Activated T-cell treated with anti-CD3 and anti-CD28 coated beads, Interleukin-2, amount 50 U/mL, for 4 hours (primary cell): Measurements from ENCODE around the gene UBP1. TPM values are rescaled to one million over a fixed set of nuclear protein-coding genes. Genes with fewer than 3 reads are reported as not detected.
A peak's percentile ranks its signal among the peaks of the same experiment; 100 is the strongest.
"Not testable (repeated sequence)": the region's sequence is repeated elsewhere in the genome, so short reads cannot be mapped to it uniquely, and the experiment has no call there.

Experiments used
- ATAC-seq, 2 donors: fragments of 200-7000 bp; cut with Tn5 transposase; one replicate each; pipeline ENCODE4 v1.10.0; 2021
- DNase-seq: peaks from one replicate; pipeline ENCODE4 v3.0.0-alpha.2; 2020
- H3K27me3 Mint-ChIP-seq: one replicate; pipeline ENCODE4 v1.8.0; 2021; ENCODE audit warnings: low read depth, mixed read lengths
- H3K36me3 Mint-ChIP-seq: one replicate; pipeline ENCODE4 v1.8.0; 2022; ENCODE audit warnings: mixed read lengths; ENCODE audit not compliant: insufficient read depth
- H3K4me1 Mint-ChIP-seq: one replicate; pipeline ENCODE4 v1.8.0; 2021; ENCODE audit warnings: low read depth, mixed read lengths
- H3K4me3 Mint-ChIP-seq: one replicate; pipeline ENCODE4 v1.8.0; 2021; ENCODE audit warnings: mild to moderate bottlenecking, moderate library complexity, mixed read lengths
- H3K9me3 Mint-ChIP-seq: one replicate; pipeline ENCODE4 v1.8.0; 2021; ENCODE audit warnings: mixed read lengths
- total RNA-seq, 3 donors: library from RNA; stranded (reverse); gene quantifications; one replicate each; pipeline ENCODE4 v1.2.1, GENCODE V29; 2021

Gene UBP1
- total RNA-seq, result 10 to 100 TPM; 64.2 to 69.7 (median 69.0) TPM

- ATAC-seq (peak; percentile 85 to 87), DNase-seq (peak; percentile 92)
- peaks cover 43% of the 10 kb centered on the region for H3K4me1 Mint-ChIP-seq
- no peaks in the 10 kb centered on the region for H3K9me3 Mint-ChIP-seq
- no peaks in the 10 kb centered on the region for H3K27me3 Mint-ChIP-seq
- H3K4me3 Mint-ChIP-seq, result peak within 1 kb of the TSS; percentile 99
- peaks cover 1% of the 10 kb centered on the region for H3K36me3 Mint-ChIP-seq
Measured at GRCh38 chr3:33440328-33441224, at the start of gene UBP1. UBP1 (minus strand) TSS chr3:33440405; CDS start chr3:33439848, 557 bp downstream.

GRCh38 chr3:33488683-33489082 is 48.5 kb upstream of the UBP1 start:
- Mint-ChIP-seq H3K4me3 (no peak overlapping the region), H3K4me1 (no peaks in the 10 kb centered on the region), H3K36me3 (no peaks in the 10 kb centered on the region), H3K9me3 (no peaks in the 10 kb centered on the region), H3K27me3 (no peaks in the 10 kb centered on the region)
- DNase-seq (no peak), ATAC-seq (no peak)

- DNase-seq, result no peak
- Mint-ChIP-seq H3K4me3 (no peak overlapping the region), H3K4me1 (no peaks in the 10 kb centered on the region), H3K36me3 (no peaks in the 10 kb centered on the region), H3K9me3 (no peaks in the 10 kb centered on the region), H3K27me3 (no peaks in the 10 kb centered on the region)
- no peak for ATAC-seq
Measured at GRCh38 chr3:33488246-33488645, 48.0 kb upstream of the UBP1 start.

GRCh38 chr3:33482111-33482521 is 41.9 kb upstream of the UBP1 start:
- Mint-ChIP-seq H3K4me3 (no peak overlapping the region), H3K4me1 (no peaks in the 10 kb centered on the region), H3K36me3 (no peaks in the 10 kb centered on the region), H3K27me3 (no peaks in the 10 kb centered on the region), H3K9me3 (no peaks in the 10 kb centered on the region)
- no peak for ATAC-seq
- DNase-seq, result no peak

GRCh38 chr3:33474896-33475295 is 34.7 kb upstream of the UBP1 start:
- DNase-seq (no peak), ATAC-seq (no peak)
- no peaks in the 10 kb centered on the region for H3K9me3 Mint-ChIP-seq
- H3K4me1 Mint-ChIP-seq, result no peaks in the 10 kb centered on the region
- no peaks in the 10 kb centered on the region for H3K27me3 Mint-ChIP-seq
- H3K4me3 Mint-ChIP-seq, result no peak overlapping the region
- H3K36me3 Mint-ChIP-seq, result no peaks in the 10 kb centered on the region

GRCh38 chr3:33473813-33474212 is 33.6 kb upstream of the UBP1 start:
- Mint-ChIP-seq H3K36me3 (no peaks in the 10 kb centered on the region), H3K9me3 (no peaks in the 10 kb centered on the region), H3K27me3 (no peaks in the 10 kb centered on the region), H3K4me3 (no peak overlapping the region), H3K4me1 (no peaks in the 10 kb centered on the region)
- DNase-seq (no peak), ATAC-seq (no peak)

GRCh38 chr3:33467786-33468185 is 27.6 kb upstream of the UBP1 start:
- H3K9me3 Mint-ChIP-seq, result no peaks in the 10 kb centered on the region
- H3K4me1 Mint-ChIP-seq, result no peaks in the 10 kb centered on the region
- peaks cover 15% of the 10 kb centered on the region for H3K36me3 Mint-ChIP-seq
- no peak for DNase-seq
- ATAC-seq, result no peak
- H3K4me3 Mint-ChIP-seq, result no peak overlapping the region
- H3K27me3 Mint-ChIP-seq, result no peaks in the 10 kb centered on the region

GRCh38 chr3:33461097-33461496 is 20.9 kb upstream of the UBP1 start:
- no peak overlapping the region for H3K4me3 Mint-ChIP-seq
- no peaks in the 10 kb centered on the region for H3K27me3 Mint-ChIP-seq
- no peak for ATAC-seq
- DNase-seq, result no peak
- H3K4me1 Mint-ChIP-seq, result no peaks in the 10 kb centered on the region
- peaks cover 8% of the 10 kb centered on the region for H3K36me3 Mint-ChIP-seq
- peaks cover 4% of the 10 kb centered on the region for H3K9me3 Mint-ChIP-seq

GRCh38 chr3:33459577-33459976 is 19.4 kb upstream of the UBP1 start:
- H3K36me3 Mint-ChIP-seq, H3K4me1 Mint-ChIP-seq, DNase-seq, ATAC-seq, H3K4me3 Mint-ChIP-seq, H3K9me3 Mint-ChIP-seq, H3K27me3 Mint-ChIP-seq: not testable (repeated sequence)

GRCh38 chr3:33458446-33458845 is 18.2 kb upstream of the UBP1 start:
- Mint-ChIP-seq H3K9me3 (peaks cover 11% of the 10 kb centered on the region), H3K27me3 (no peaks in the 10 kb centered on the region), H3K36me3 (peaks cover 4% of the 10 kb centered on the region), H3K4me1 (peaks cover 4% of the 10 kb centered on the region), H3K4me3 (no peak overlapping the region)
- no peak for ATAC-seq
- DNase-seq, result no peak

- Mint-ChIP-seq H3K9me3 (peaks cover 11% of the 10 kb centered on the region), H3K4me3 (no peak overlapping the region), H3K36me3 (no peaks in the 10 kb centered on the region), H3K4me1 (peaks cover 4% of the 10 kb centered on the region), H3K27me3 (no peaks in the 10 kb centered on the region)
- DNase-seq (no peak), ATAC-seq (no peak)
Measured at GRCh38 chr3:33456756-33457155, 16.6 kb upstream of the UBP1 start.

- no peaks in the 10 kb centered on the region for H3K36me3 Mint-ChIP-seq
- H3K4me3 Mint-ChIP-seq, result no peak overlapping the region
- H3K9me3 Mint-ChIP-seq, result peaks cover 7% of the 10 kb centered on the region
- H3K4me1 Mint-ChIP-seq, result peaks cover 4% of the 10 kb centered on the region
- ATAC-seq, result no peak
- no peaks in the 10 kb centered on the region for H3K27me3 Mint-ChIP-seq
- no peak for DNase-seq
Measured at GRCh38 chr3:33453331-33453761, 13.1 kb upstream of the UBP1 start.

- not testable (repeated sequence) for H3K4me1 Mint-ChIP-seq, H3K36me3 Mint-ChIP-seq, DNase-seq, ATAC-seq, H3K27me3 Mint-ChIP-seq, H3K9me3 Mint-ChIP-seq, H3K4me3 Mint-ChIP-seq
Measured at GRCh38 chr3:33451994-33452393, 11.8 kb upstream of the UBP1 start.

- Mint-ChIP-seq H3K36me3 (no peaks in the 10 kb centered on the region), H3K9me3 (no peaks in the 10 kb centered on the region), H3K4me1 (peaks cover 12% of the 10 kb centered on the region), H3K27me3 (no peaks in the 10 kb centered on the region), H3K4me3 (no peak overlapping the region)
- DNase-seq (no peak), ATAC-seq (no peak)
Measured at GRCh38 chr3:33447958-33448357, 7.8 kb upstream of the UBP1 start.

GRCh38 chr3:33447256-33447625 is 7.0 kb upstream of the UBP1 start:
- H3K9me3 Mint-ChIP-seq, H3K27me3 Mint-ChIP-seq, DNase-seq, ATAC-seq, H3K36me3 Mint-ChIP-seq: not testable (repeated sequence)
- peak overlapping the region; percentile 82 for H3K4me3 Mint-ChIP-seq
- peaks cover 12% of the 10 kb centered on the region for H3K4me1 Mint-ChIP-seq
